Activated CD4-positive, alpha-beta T cell treated with anti-CD3 and anti-CD28 coated beads, Interleukin-2, amount 10 ng/mL, durations not matched to agents 24 days and 14 days (primary cell): ENCODE measurements around the gene FUT7. TPM values are rescaled to one million over a fixed set of nuclear protein-coding genes. Genes with fewer than 3 reads are reported as not detected.

ENCODE experiments used
- DNase-seq: peaks from one replicate; pipeline ENCODE4 v3.0.0; 2022
- H3K27ac Mint-ChIP-seq: one replicate; pipeline ENCODE4 v1.8.0; 2022; ENCODE audit warnings: mild to moderate bottlenecking, mixed read lengths
- H3K27me3 Mint-ChIP-seq: one replicate; pipeline ENCODE4 v1.8.0; 2022; ENCODE audit warnings: mixed read lengths
- H3K36me3 Mint-ChIP-seq: one replicate; pipeline ENCODE4 v1.8.0; 2022; ENCODE audit warnings: low read depth, mild to moderate bottlenecking, mixed read lengths
- H3K4me1 Mint-ChIP-seq: one replicate; pipeline ENCODE4 v1.8.0; 2021; ENCODE audit warnings: mixed read lengths
- H3K4me3 Mint-ChIP-seq: one replicate; pipeline ENCODE4 v1.8.0; 2022; ENCODE audit warnings: mild to moderate bottlenecking, moderate library complexity, mixed read lengths
- H3K9me3 Mint-ChIP-seq: one replicate; pipeline ENCODE4 v1.8.0; 2021; ENCODE audit warnings: mixed read lengths
- intact Hi-C: fragments of 100-400 bp; cut with micrococcal nuclease; formaldehyde crosslinking; loops from one replicate; pipeline ENCODE4 v1.15.1; 2023
- total RNA-seq: library from RNA; stranded (reverse); gene quantifications from 2 replicates; pipeline ENCODE4 v1.2.3, GENCODE V29; 2022

FUT7 gene
- total RNA-seq, 1 donor from 2014 or later, result not detected

- Mint-ChIP-seq H3K4me1 (peaks cover 34% of the 10 kb centered on the region), H3K4me3 (peak overlapping the region; percentile 77), H3K27me3 (peaks cover 3% of the 10 kb centered on the region), H3K27ac (peak overlapping the region; percentile 67), H3K9me3 (no peaks in the 10 kb centered on the region), H3K36me3 (no peaks in the 10 kb centered on the region)
- intact Hi-C loops, result loop anchor here (2.0 kb wide), 1 partner anchor 36 kb away; no protein-coding TSS in a partner anchor
- peak; percentile 93 for DNase-seq
Measured at GRCh38 chr9:137028263-137029057, 3.4 kb downstream of the FUT7 start.

GRCh38 chr9:137027369-137028262 lies 4.3 kb downstream of the FUT7 start, which contains the start of gene ABCA2:
TSS of gene ABCA2 (minus strand) at chr9:137028237. CDS start at chr9:137028140, 97 bp downstream.
- H3K36me3 Mint-ChIP-seq, result no peaks in the 10 kb centered on the region
- no peak for DNase-seq
- intact Hi-C loops, result loop anchor here (2.0 kb wide), 1 partner anchor 37 kb away; no protein-coding TSS in a partner anchor
- H3K27ac Mint-ChIP-seq, result peak within 1 kb of the TSS; percentile 78
- peaks cover 2% of the 10 kb centered on the region for H3K27me3 Mint-ChIP-seq
- H3K9me3 Mint-ChIP-seq, result no peaks in the 10 kb centered on the region
- H3K4me1 Mint-ChIP-seq, result peaks cover 31% of the 10 kb centered on the region
- H3K4me3 Mint-ChIP-seq, result peak within 1 kb of the TSS; percentile 81

GRCh38 chr9:137026828-137027227 lies 5.1 kb downstream of the FUT7 start:
- peak overlapping the region; percentile 81 for H3K4me3 Mint-ChIP-seq

GRCh38 chr9:137026384-137026783 lies 5.5 kb downstream of the FUT7 start:
- intact Hi-C loops, result no loop called here
- no peak for DNase-seq
- Mint-ChIP-seq H3K36me3 (no peaks in the 10 kb centered on the region), H3K4me3 (no peak overlapping the region), H3K27ac (no peak overlapping the region), H3K9me3 (no peaks in the 10 kb centered on the region), H3K27me3 (peaks cover 2% of the 10 kb centered on the region), H3K4me1 (peaks cover 27% of the 10 kb centered on the region)

More at GRCh38 chr9:137026828-137027227, 5.1 kb downstream of the FUT7 start:
- Mint-ChIP-seq H3K36me3 (no peaks in the 10 kb centered on the region), H3K9me3 (no peaks in the 10 kb centered on the region), H3K27ac (peak overlapping the region; percentile 78), H3K4me1 (peaks cover 29% of the 10 kb centered on the region), H3K27me3 (peaks cover 2% of the 10 kb centered on the region)
- peak; percentile 65 for DNase-seq
- intact Hi-C loops, result no loop called here

GRCh38 chr9:137025517-137025966 lies 6.3 kb downstream of the FUT7 start:
- intact Hi-C loops, result no loop called here
- Mint-ChIP-seq H3K27ac (no peak overlapping the region), H3K4me3 (no peak overlapping the region), H3K4me1 (peaks cover 23% of the 10 kb centered on the region), H3K36me3 (no peaks in the 10 kb centered on the region), H3K9me3 (no peaks in the 10 kb centered on the region), H3K27me3 (peaks cover 2% of the 10 kb centered on the region)
- no peak for DNase-seq

- Mint-ChIP-seq H3K4me1 (peaks cover 9% of the 10 kb centered on the region), H3K9me3 (no peaks in the 10 kb centered on the region), H3K36me3 (no peaks in the 10 kb centered on the region), H3K27me3 (peaks cover 2% of the 10 kb centered on the region), H3K27ac (no peak overlapping the region), H3K4me3 (no peak overlapping the region)
- intact Hi-C loops, result no loop called here
- DNase-seq, result no peak
Measured at GRCh38 chr9:137023583-137023991, 8.3 kb downstream of the FUT7 start.

GRCh38 chr9:137023157-137023556 lies 8.7 kb downstream of the FUT7 start:
- Mint-ChIP-seq H3K4me1 (peaks cover 9% of the 10 kb centered on the region), H3K36me3 (no peaks in the 10 kb centered on the region), H3K9me3 (no peaks in the 10 kb centered on the region), H3K27me3 (peaks cover 2% of the 10 kb centered on the region), H3K27ac (no peak overlapping the region), H3K4me3 (no peak overlapping the region)
- no peak for DNase-seq
- intact Hi-C loops, result no loop called here

- intact Hi-C loops, result loop anchor here (1.0 kb wide), 1 partner anchor 30 kb away; the partner anchor contains the start of gene PAXX
- Mint-ChIP-seq H3K9me3 (no peaks in the 10 kb centered on the region), H3K27ac (no peak overlapping the region), H3K27me3 (peaks cover 2% of the 10 kb centered on the region), H3K4me1 (peaks cover 9% of the 10 kb centered on the region), H3K36me3 (no peaks in the 10 kb centered on the region), H3K4me3 (no peak overlapping the region)
- DNase-seq, result no peak
Measured at GRCh38 chr9:137022662-137023008, 9.3 kb downstream of the FUT7 start.

GRCh38 chr9:137021979-137022661 lies 9.8 kb downstream of the FUT7 start:
- intact Hi-C loops, result loop anchor here (1.0 kb wide), 1 partner anchor 30 kb away; the partner anchor contains the start of gene PAXX
- no peak overlapping the region for H3K27ac Mint-ChIP-seq
- no peaks in the 10 kb centered on the region for H3K9me3 Mint-ChIP-seq
- H3K36me3 Mint-ChIP-seq, result no peaks in the 10 kb centered on the region
- no peaks in the 10 kb centered on the region for H3K27me3 Mint-ChIP-seq
- H3K4me3 Mint-ChIP-seq, result no peak overlapping the region
- DNase-seq, result peak; percentile 91
- peaks cover 6% of the 10 kb centered on the region for H3K4me1 Mint-ChIP-seq

GRCh38 chr9:137021568-137021978 lies 10.3 kb downstream of the FUT7 start:
- no peaks in the 10 kb centered on the region for H3K27me3 Mint-ChIP-seq
- no peaks in the 10 kb centered on the region for H3K9me3 Mint-ChIP-seq
- intact Hi-C loops, result no loop called here

GRCh38 chr9:137020771-137021567 lies 10.9 kb downstream of the FUT7 start:
- H3K4me1 Mint-ChIP-seq, result peaks cover 3% of the 10 kb centered on the region
- intact Hi-C loops, result no loop called here

More at GRCh38 chr9:137021568-137021978, 10.3 kb downstream of the FUT7 start:
- Mint-ChIP-seq H3K27ac (no peak overlapping the region), H3K36me3 (no peaks in the 10 kb centered on the region), H3K4me1 (peaks cover 4% of the 10 kb centered on the region), H3K4me3 (no peak overlapping the region)
- no peak for DNase-seq

GRCh38 chr9:137019891-137020683 lies 11.8 kb downstream of the FUT7 start:
- no peak overlapping the region for H3K27ac Mint-ChIP-seq
- DNase-seq, result no peak
- H3K4me3 Mint-ChIP-seq, result no peak overlapping the region
- no peaks in the 10 kb centered on the region for H3K9me3 Mint-ChIP-seq
- intact Hi-C loops, result no loop called here
- H3K36me3 Mint-ChIP-seq, result no peaks in the 10 kb centered on the region
- H3K4me1 Mint-ChIP-seq, result peaks cover 3% of the 10 kb centered on the region
- H3K27me3 Mint-ChIP-seq, result no peaks in the 10 kb centered on the region

More at GRCh38 chr9:137020771-137021567, 10.9 kb downstream of the FUT7 start:
- no peaks in the 10 kb centered on the region for H3K27me3 Mint-ChIP-seq
- H3K4me3 Mint-ChIP-seq, result no peak overlapping the region
- H3K27ac Mint-ChIP-seq, result no peak overlapping the region
- no peaks in the 10 kb centered on the region for H3K36me3 Mint-ChIP-seq
- no peak for DNase-seq
- H3K9me3 Mint-ChIP-seq, result no peaks in the 10 kb centered on the region
